Mesothelial cell of epicardium (in vitro differentiated cells): Measurements from ENCODE around the gene ZNF746. TPM values are rescaled to one million over a fixed set of nuclear protein-coding genes. Genes with fewer than 3 reads are reported as not detected.

ENCODE experiments used
- DNase-seq, 2 experiments: peaks; one replicate each; pipeline ENCODE4 v3.0.0; 2021; ENCODE audit warnings: low spot score in 2 of 2; ENCODE audit not compliant: unreplicated experiment in 2 of 2
- H3K27ac Mint-ChIP-seq: 2 replicates; pipeline ENCODE4 v1.8.0; 2021; ENCODE audit warnings: mixed read lengths
- H3K27me3 Mint-ChIP-seq: 2 replicates; pipeline ENCODE4 v1.8.0; 2021; ENCODE audit warnings: low read depth, mixed read lengths
- H3K36me3 Mint-ChIP-seq: 2 replicates; pipeline ENCODE4 v1.8.0; 2021; ENCODE audit warnings: mixed read lengths
- H3K4me1 Mint-ChIP-seq: 2 replicates; pipeline ENCODE4 v1.8.0; 2021; ENCODE audit warnings: mixed read lengths
- H3K4me3 Mint-ChIP-seq: 2 replicates; pipeline ENCODE4 v1.8.0; 2021; ENCODE audit warnings: mild to moderate bottlenecking, moderate library complexity, mixed read lengths
- H3K9me3 Mint-ChIP-seq: 2 replicates; pipeline ENCODE4 v1.8.0; 2021; ENCODE audit warnings: mixed read lengths
- CTCF ChIP-seq: fragments of 200-600 bp; sonication (generic); IDR thresholded peaks from one replicate; pipeline ENCODE4 v1.5.0; 2021; ENCODE audit warnings: antibody characterized with exemption; ENCODE audit not compliant: unreplicated experiment
- total RNA-seq: library from RNA; stranded (reverse); gene quantifications from 3 replicates; pipeline ENCODE4 v1.2.1, GENCODE V29; 2021

The ZNF746 gene
- total RNA-seq, 1 donor from 2014 or later: 27.3 TPM

- no peaks in the 10 kb centered on the region for H3K27me3 Mint-ChIP-seq
- no peak for TF ChIP-seq CTCF
- peaks cover 2% of the 10 kb centered on the region for H3K36me3 Mint-ChIP-seq
- H3K4me1 Mint-ChIP-seq: no peaks in the 10 kb centered on the region
- DNase-seq: no peak
- peaks cover 55% of the 10 kb centered on the region for H3K9me3 Mint-ChIP-seq
- no peak overlapping the region for H3K4me3 Mint-ChIP-seq
- no peak overlapping the region for H3K27ac Mint-ChIP-seq
Observed at GRCh38 chr7:149529136-149529718, 31.6 kb upstream of the ZNF746 start.

GRCh38 chr7:149527414-149527813 is 29.8 kb upstream of the ZNF746 start:
- TF ChIP-seq CTCF: no peak
- Mint-ChIP-seq H3K27ac (no peak overlapping the region), H3K36me3 (peaks cover 2% of the 10 kb centered on the region), H3K9me3 (peaks cover 56% of the 10 kb centered on the region), H3K4me3 (no peak overlapping the region), H3K4me1 (no peaks in the 10 kb centered on the region), H3K27me3 (no peaks in the 10 kb centered on the region)
- DNase-seq: no peak

GRCh38 chr7:149525280-149525679 is 27.7 kb upstream of the ZNF746 start:
- DNase-seq: no peak
- H3K4me3 Mint-ChIP-seq: no peak overlapping the region
- no peak overlapping the region for H3K27ac Mint-ChIP-seq
- no peaks in the 10 kb centered on the region for H3K27me3 Mint-ChIP-seq
- no peak for TF ChIP-seq CTCF
- peaks cover 2% of the 10 kb centered on the region for H3K36me3 Mint-ChIP-seq
- H3K4me1 Mint-ChIP-seq: no peaks in the 10 kb centered on the region
- peaks cover 58% of the 10 kb centered on the region for H3K9me3 Mint-ChIP-seq

GRCh38 chr7:149524394-149524793 is 26.8 kb upstream of the ZNF746 start:
- H3K4me1 Mint-ChIP-seq: no peaks in the 10 kb centered on the region
- H3K4me3 Mint-ChIP-seq: no peak overlapping the region
- H3K27ac Mint-ChIP-seq: no peak overlapping the region
- H3K9me3 Mint-ChIP-seq: peaks cover 53% of the 10 kb centered on the region
- peaks cover 1% of the 10 kb centered on the region for H3K27me3 Mint-ChIP-seq
- H3K36me3 Mint-ChIP-seq: peaks cover 2% of the 10 kb centered on the region
- no peak for TF ChIP-seq CTCF
- DNase-seq: no peak

GRCh38 chr7:149510248-149510647 is 12.6 kb upstream of the ZNF746 start:
- Mint-ChIP-seq H3K9me3 (peaks cover 61% of the 10 kb centered on the region), H3K4me3 (no peak overlapping the region), H3K36me3 (peaks cover 2% of the 10 kb centered on the region), H3K27me3 (peaks cover 2% of the 10 kb centered on the region), H3K4me1 (no peaks in the 10 kb centered on the region), H3K27ac (no peak overlapping the region)
- DNase-seq: no peak
- no peak for TF ChIP-seq CTCF

- no peaks in the 10 kb centered on the region for H3K4me1 Mint-ChIP-seq
- peaks cover 63% of the 10 kb centered on the region for H3K9me3 Mint-ChIP-seq
Observed at GRCh38 chr7:149509774-149510173, 12.2 kb upstream of the ZNF746 start.

More at GRCh38 chr7:149509774-149510173, 12.2 kb upstream of the ZNF746 start:
- Mint-ChIP-seq H3K27me3 (peaks cover 2% of the 10 kb centered on the region), H3K27ac (no peak overlapping the region), H3K4me3 (no peak overlapping the region), H3K36me3 (peaks cover 2% of the 10 kb centered on the region)
- DNase-seq: no peak
- no peak for TF ChIP-seq CTCF
